ENCODE results near the gene FCAMR.

FCAMR gene

GRCh38 chr1:206931709-206932108 lies 38.6 kb downstream of the FCAMR start:
- peak; percentile 39 for TF ChIP-seq CTCF (IDR thresholded peaks at IDR 0.05; ENCODE audit: insufficient read depth, low read length, poor library complexity, severe bottlenecking)
- Histone ChIP-seq H3K27me3 (replicated peaks; ENCODE audit: control insufficient read depth, insufficient read depth, low read length) (no peaks in the 10 kb centered on the region), H3K36me3 (ENCODE audit: control insufficient read depth, insufficient read depth, low read length) (no peaks in the 10 kb centered on the region), H3K4me3 (replicated peaks; ENCODE audit: low read depth, low read length) (peak overlapping the region; percentile 48)
- no peak for DNase-seq (ENCODE audit: extremely low read depth, insufficient read length)

GRCh38 chr1:206930210-206930798 lies 40.0 kb downstream of the FCAMR start:
- TF ChIP-seq CTCF (IDR thresholded peaks at IDR 0.05; ENCODE audit: insufficient read depth, low read length, poor library complexity, severe bottlenecking) = no peak
- Histone ChIP-seq H3K4me3 (replicated peaks; ENCODE audit: low read depth, low read length) (peak overlapping the region; percentile 48), H3K27me3 (replicated peaks; ENCODE audit: control insufficient read depth, insufficient read depth, low read length) (no peaks in the 10 kb centered on the region), H3K36me3 (ENCODE audit: control insufficient read depth, insufficient read depth, low read length) (no peaks in the 10 kb centered on the region)
- DNase-seq (ENCODE audit: extremely low read depth, insufficient read length) = peak; percentile 85

- DNase-seq (ENCODE audit: extremely low read depth, insufficient read length) = no peak
- Histone ChIP-seq H3K4me3 (replicated peaks; ENCODE audit: low read depth, low read length) (peak overlapping the region; percentile 38), H3K36me3 (ENCODE audit: control insufficient read depth, insufficient read depth, low read length) (no peaks in the 10 kb centered on the region), H3K27me3 (replicated peaks; ENCODE audit: control insufficient read depth, insufficient read depth, low read length) (no peaks in the 10 kb centered on the region)
- TF ChIP-seq CTCF (IDR thresholded peaks at IDR 0.05; ENCODE audit: insufficient read depth, low read length, poor library complexity, severe bottlenecking) = peak; percentile 39
These were observed 40.7 kb downstream of the FCAMR start for GRCh38 chr1:206929524-206929923.

GRCh38 chr1:206926286-206926685 lies 44.0 kb downstream of the FCAMR start:
- DNase-seq (ENCODE audit: extremely low read depth, insufficient read length) = no peak
- H3K27me3 ChIP-seq (replicated peaks; ENCODE audit: control insufficient read depth, insufficient read depth, low read length) = no peaks in the 10 kb centered on the region
- TF ChIP-seq CTCF (IDR thresholded peaks at IDR 0.05; ENCODE audit: insufficient read depth, low read length, poor library complexity, severe bottlenecking) = no peak
- no peaks in the 10 kb centered on the region for H3K36me3 ChIP-seq (ENCODE audit: control insufficient read depth, insufficient read depth, low read length)
- no peak overlapping the region for H3K4me3 ChIP-seq (replicated peaks; ENCODE audit: low read depth, low read length)

GRCh38 chr1:206925106-206925736 lies 45.0 kb downstream of the FCAMR start:
- Histone ChIP-seq H3K4me3 (replicated peaks; ENCODE audit: low read depth, low read length) (no peak overlapping the region), H3K36me3 (ENCODE audit: control insufficient read depth, insufficient read depth, low read length) (no peaks in the 10 kb centered on the region), H3K27me3 (replicated peaks; ENCODE audit: control insufficient read depth, insufficient read depth, low read length) (no peaks in the 10 kb centered on the region)
- peak; percentile 37 for TF ChIP-seq CTCF (IDR thresholded peaks at IDR 0.05; ENCODE audit: insufficient read depth, low read length, poor library complexity, severe bottlenecking)
- peak; percentile 79 for DNase-seq (ENCODE audit: extremely low read depth, insufficient read length)

All from GM06990 (cell line).